PC-9 (cell line): ENCODE data around the gene NUDT5. TPM values are rescaled to one million over a fixed set of nuclear protein-coding genes. Genes with fewer than 3 reads are reported as not detected.

Experiments
- BruUV-seq: library from RNA; stranded (reverse); fragments of 400-500 nt; replicated peaks from 2 replicates; lab custom pipeline; 2021; lab: Mats Ljungman, UMichigan
- CTCF ChIA-PET: fragments of 300-600 bp; sonication (Branson Sonifier 250); formaldehyde crosslinking; loops from one replicate; lab custom pipeline; 2022; ENCODE audit warnings: antibody characterized with exemption; lab: Charles Lee
- POLR2A ChIA-PET: fragments of 300-600 bp; sonication (Branson Sonifier 250); formaldehyde crosslinking; loops from one replicate; lab custom pipeline; 2022; ENCODE audit warnings: antibody characterized with exemption; ENCODE audit not compliant: unreplicated experiment; lab: Charles Lee
- DNase-seq, 2 experiments: peaks; one replicate each; pipeline versions ENCODE4 v3.0.0 to v3.0.0-alpha.2; 2015 to 2022; ENCODE audit warnings: mixed read lengths in 1 of 2
- H2AFZ ChIP-seq: fragments of 200-600 bp; sonication (generic); 2 replicates; pipeline ENCODE4 v1.8.1; 2017; ENCODE audit warnings: antibody characterized with exemption
- H3F3A ChIP-seq: fragments of 200-600 bp; sonication (generic); 2 replicates; pipeline ENCODE4 v1.8.1; 2017; ENCODE audit warnings: antibody characterized with exemption, mild to moderate bottlenecking, low read depth; ENCODE audit not compliant: insufficient read depth
- H3K27ac ChIP-seq: fragments of 200-600 bp; sonication (generic); 2 replicates; pipeline ENCODE4 v1.6.1; 2016; ENCODE audit warnings: mixed run types
- H3K27me3 ChIP-seq: fragments of 200-600 bp; sonication (generic); 2 replicates; pipeline ENCODE4 v1.6.1; 2016; ENCODE audit warnings: low read depth, mixed run types; ENCODE audit not compliant: insufficient read depth
- H3K36me3 ChIP-seq: fragments of 200-600 bp; sonication (generic); 2 replicates; pipeline ENCODE4 v1.6.1; 2016; ENCODE audit warnings: low read depth, mixed run types
- H3K4me1 ChIP-seq: fragments of 200-600 bp; sonication (generic); replicated peaks from 2 replicates; pipeline ENCODE4 v1.6.1; 2016; ENCODE audit warnings: mixed run types; ENCODE audit not compliant: insufficient read depth
- H3K4me2 ChIP-seq: fragments of 200-600 bp; sonication (generic); 2 replicates; pipeline ENCODE4 v1.6.1; 2017; ENCODE audit warnings: mixed run types
- H3K4me3 ChIP-seq: fragments of 200-600 bp; sonication (generic); 2 replicates; pipeline ENCODE4 v1.6.1; 2016; ENCODE audit warnings: mixed run types
- H3K79me2 ChIP-seq: fragments of 200-600 bp; sonication (generic); 2 replicates; pipeline ENCODE4 v1.6.1; 2017; ENCODE audit warnings: low read depth, mixed run types
- H3K9me2 ChIP-seq: fragments of 200-600 bp; sonication (generic); 2 replicates; pipeline ENCODE4 v1.8.1; 2017; ENCODE audit warnings: mild to moderate bottlenecking; ENCODE audit not compliant: insufficient read depth
- H3K9me3 ChIP-seq: fragments of 200-600 bp; sonication (generic); 2 replicates; pipeline ENCODE4 v1.8.1; 2016; ENCODE audit warnings: low read depth; ENCODE audit not compliant: insufficient read depth
- H4K20me1 ChIP-seq: fragments of 200-600 bp; sonication (generic); 2 replicates; pipeline ENCODE4 v1.8.1; 2017; ENCODE audit not compliant: insufficient read depth
- EZH2 ChIP-seq: fragments of 200-600 bp; sonication (generic); IDR thresholded peaks from 2 replicates; pipeline ENCODE4 v1.8.0; 2017; ENCODE audit warnings: antibody characterized with exemption, low read depth
- intact Hi-C: fragments of 100-400 bp; cut with micrococcal nuclease; formaldehyde crosslinking; loops from one replicate; pipeline ENCODE4 v1.10.0; 2022; ENCODE audit not compliant: unreplicated experiment
- total RNA-seq: library from RNA; stranded (reverse); gene quantifications from 2 replicates; pipeline ENCODE4 v1.2.3, GENCODE V29; 2021
- TF ChIP-seq, protein P1 (sequence below): fragments of 200-600 bp; sonication (generic); conservative IDR thresholded peaks from 2 replicates; pipeline ENCODE4 v1.6.1; 2017; ENCODE audit warnings: mixed run types, antibody characterized with exemption, mild to moderate bottlenecking, moderate library complexity

The NUDT5 gene
- total RNA-seq, 1 experiment from 2014 or later = 82.0 TPM

DNA sequence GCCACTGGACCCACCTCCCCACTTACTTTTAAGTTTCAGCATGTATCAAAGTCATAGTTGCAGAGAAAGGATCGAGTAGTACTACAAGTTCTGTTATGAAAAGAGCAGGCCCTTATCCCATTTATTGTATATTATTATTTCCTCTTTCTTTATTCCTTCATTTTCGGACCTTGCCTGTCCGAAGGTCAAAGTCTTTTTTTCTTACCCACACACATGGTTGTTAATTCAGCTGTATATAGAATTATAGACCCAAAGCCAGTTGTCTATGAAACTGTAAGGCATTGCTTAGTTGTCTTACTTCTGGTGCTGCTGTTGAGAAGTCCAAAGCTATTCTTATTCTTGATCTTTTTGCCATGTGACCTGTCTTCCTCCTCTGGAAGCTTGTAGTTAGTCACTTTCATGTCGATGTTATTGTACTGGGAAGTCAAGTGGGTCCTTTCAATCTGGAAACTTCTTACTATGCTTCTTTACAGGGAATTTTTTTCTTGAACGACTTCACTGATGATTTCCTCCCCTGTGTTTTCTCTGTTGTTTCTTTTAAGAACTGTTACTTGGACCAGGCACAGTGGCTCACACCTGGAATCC is 8.3 kb downstream of the NUDT5 start:
- POLR2A ChIA-PET = no interaction called here
- H3K79me2 ChIP-seq = peaks cover 30% of the 10 kb centered on the region
- BruUV-seq = no TSS peak

DNA sequence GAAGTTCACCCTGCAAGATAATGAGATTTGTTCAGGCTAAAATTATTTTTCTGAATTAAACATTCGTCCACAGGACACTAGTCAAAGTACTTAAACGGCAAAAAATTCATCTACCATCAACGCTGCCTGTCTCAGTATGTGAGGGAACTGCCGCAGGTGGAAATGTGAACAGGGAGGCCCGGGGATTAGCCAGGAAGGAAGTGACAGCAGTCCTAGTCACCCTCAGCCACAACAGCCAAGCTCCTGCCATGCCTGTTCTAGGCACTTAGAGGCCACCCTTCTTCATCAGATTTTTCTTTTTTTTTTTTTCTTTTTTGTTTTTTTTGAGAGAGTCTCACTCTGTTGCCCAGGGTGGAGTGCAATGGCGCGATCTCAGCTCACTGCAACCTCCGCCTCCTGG is 9.4 kb downstream of the NUDT5 start:
- Histone ChIP-seq H3F3A (no peaks in the 10 kb centered on the region), H4K20me1 (no peaks in the 10 kb centered on the region), H3K4me3 (no peak overlapping the region), H3K27ac (no peak overlapping the region), H3K27me3 (no peaks in the 10 kb centered on the region), H2AFZ (no peak overlapping the region), H3K79me2 (peaks cover 20% of the 10 kb centered on the region), H3K36me3 (no peaks in the 10 kb centered on the region), H3K4me1 (no peaks in the 10 kb centered on the region), H3K4me2 (no peak overlapping the region), H3K9me2 (no peaks in the 10 kb centered on the region), H3K9me3 (no peaks in the 10 kb centered on the region)
- TF ChIP-seq, protein P1, sequence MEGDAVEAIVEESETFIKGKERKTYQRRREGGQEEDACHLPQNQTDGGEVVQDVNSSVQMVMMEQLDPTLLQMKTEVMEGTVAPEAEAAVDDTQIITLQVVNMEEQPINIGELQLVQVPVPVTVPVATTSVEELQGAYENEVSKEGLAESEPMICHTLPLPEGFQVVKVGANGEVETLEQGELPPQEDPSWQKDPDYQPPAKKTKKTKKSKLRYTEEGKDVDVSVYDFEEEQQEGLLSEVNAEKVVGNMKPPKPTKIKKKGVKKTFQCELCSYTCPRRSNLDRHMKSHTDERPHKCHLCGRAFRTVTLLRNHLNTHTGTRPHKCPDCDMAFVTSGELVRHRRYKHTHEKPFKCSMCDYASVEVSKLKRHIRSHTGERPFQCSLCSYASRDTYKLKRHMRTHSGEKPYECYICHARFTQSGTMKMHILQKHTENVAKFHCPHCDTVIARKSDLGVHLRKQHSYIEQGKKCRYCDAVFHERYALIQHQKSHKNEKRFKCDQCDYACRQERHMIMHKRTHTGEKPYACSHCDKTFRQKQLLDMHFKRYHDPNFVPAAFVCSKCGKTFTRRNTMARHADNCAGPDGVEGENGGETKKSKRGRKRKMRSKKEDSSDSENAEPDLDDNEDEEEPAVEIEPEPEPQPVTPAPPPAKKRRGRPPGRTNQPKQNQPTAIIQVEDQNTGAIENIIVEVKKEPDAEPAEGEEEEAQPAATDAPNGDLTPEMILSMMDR = no peak
- TF ChIP-seq EZH2 = no peak
- DNase-seq = no peak
- BruUV-seq = no TSS peak
- intact Hi-C loops = no loop called here
- POLR2A ChIA-PET = no interaction called here
- CTCF ChIA-PET = no interaction called here

More for the DNA sequence above, 8.3 kb downstream of the NUDT5 start:
- no peaks in the 10 kb centered on the region for H3K9me2 ChIP-seq
- H3K27ac ChIP-seq = no peak overlapping the region
- no peak for TF ChIP-seq EZH2
- TF ChIP-seq, protein P1 = no peak
- no peaks in the 10 kb centered on the region for H3K4me1 ChIP-seq
- H3F3A ChIP-seq = no peaks in the 10 kb centered on the region
- no peak overlapping the region for H3K4me2 ChIP-seq
- H3K9me3 ChIP-seq = no peaks in the 10 kb centered on the region
- H4K20me1 ChIP-seq = no peaks in the 10 kb centered on the region
- CTCF ChIA-PET = no interaction called here
- intact Hi-C loops = no loop called here
- H2AFZ ChIP-seq = no peak overlapping the region
- H3K36me3 ChIP-seq = no peaks in the 10 kb centered on the region
- H3K27me3 ChIP-seq = no peaks in the 10 kb centered on the region
- no peak for DNase-seq
- no peak overlapping the region for H3K4me3 ChIP-seq

DNA sequence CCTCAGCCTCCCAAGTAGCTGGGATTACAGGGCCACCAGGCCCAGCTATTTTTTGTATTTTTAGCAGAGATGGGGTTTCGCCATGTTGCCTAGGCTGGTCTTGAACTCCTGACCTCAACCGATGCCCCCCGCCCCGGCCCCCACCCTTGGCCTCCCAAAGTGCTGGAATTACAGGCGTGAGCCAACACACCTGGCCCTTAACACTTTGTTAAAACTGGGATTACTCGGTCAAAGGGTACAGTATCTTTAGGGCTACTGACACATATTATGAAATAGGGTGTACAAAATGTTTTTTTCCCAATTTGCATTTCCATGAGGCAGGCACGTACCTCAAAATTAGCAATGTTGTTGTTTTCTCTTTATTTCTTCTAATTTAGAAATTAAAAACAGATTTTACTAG is 11.5 kb downstream of the NUDT5 start:
- H3K4me3 ChIP-seq = no peak overlapping the region
- intact Hi-C loops = no loop called here
- no peak overlapping the region for H3K27ac ChIP-seq
- no peak overlapping the region for H3K4me2 ChIP-seq
- H3K4me1 ChIP-seq = no peaks in the 10 kb centered on the region
- H2AFZ ChIP-seq = no peak overlapping the region
- H3K27me3 ChIP-seq = no peaks in the 10 kb centered on the region
- peaks cover 6% of the 10 kb centered on the region; the same call in 1 of the 2 replicates for H3K79me2 ChIP-seq
- ChIA-PET CTCF (interaction anchor here (0.7 kb wide), 1 partner anchor 748 kb away, joined by 6 read pairs; no protein-coding TSS in a partner anchor), POLR2A (no interaction called here)
- H3K9me3 ChIP-seq = no peaks in the 10 kb centered on the region
- DNase-seq = no peak
- no peaks in the 10 kb centered on the region for H4K20me1 ChIP-seq
- no TSS peak for BruUV-seq
- TF ChIP-seq, protein P1 = no peak
- TF ChIP-seq EZH2 = no peak
- H3K9me2 ChIP-seq = no peaks in the 10 kb centered on the region
- H3F3A ChIP-seq = no peaks in the 10 kb centered on the region
- no peaks in the 10 kb centered on the region for H3K36me3 ChIP-seq
